Measurements from ENCODE around the gene MUL1. TPM values are rescaled to one million over a fixed set of nuclear protein-coding genes. Genes with fewer than 3 reads are reported as not detected.
A peak's percentile ranks its signal among the peaks of the same experiment; 100 is the strongest.

Gene MUL1
- total RNA-seq, 1 donor, result 23.7 TPM

DNA sequence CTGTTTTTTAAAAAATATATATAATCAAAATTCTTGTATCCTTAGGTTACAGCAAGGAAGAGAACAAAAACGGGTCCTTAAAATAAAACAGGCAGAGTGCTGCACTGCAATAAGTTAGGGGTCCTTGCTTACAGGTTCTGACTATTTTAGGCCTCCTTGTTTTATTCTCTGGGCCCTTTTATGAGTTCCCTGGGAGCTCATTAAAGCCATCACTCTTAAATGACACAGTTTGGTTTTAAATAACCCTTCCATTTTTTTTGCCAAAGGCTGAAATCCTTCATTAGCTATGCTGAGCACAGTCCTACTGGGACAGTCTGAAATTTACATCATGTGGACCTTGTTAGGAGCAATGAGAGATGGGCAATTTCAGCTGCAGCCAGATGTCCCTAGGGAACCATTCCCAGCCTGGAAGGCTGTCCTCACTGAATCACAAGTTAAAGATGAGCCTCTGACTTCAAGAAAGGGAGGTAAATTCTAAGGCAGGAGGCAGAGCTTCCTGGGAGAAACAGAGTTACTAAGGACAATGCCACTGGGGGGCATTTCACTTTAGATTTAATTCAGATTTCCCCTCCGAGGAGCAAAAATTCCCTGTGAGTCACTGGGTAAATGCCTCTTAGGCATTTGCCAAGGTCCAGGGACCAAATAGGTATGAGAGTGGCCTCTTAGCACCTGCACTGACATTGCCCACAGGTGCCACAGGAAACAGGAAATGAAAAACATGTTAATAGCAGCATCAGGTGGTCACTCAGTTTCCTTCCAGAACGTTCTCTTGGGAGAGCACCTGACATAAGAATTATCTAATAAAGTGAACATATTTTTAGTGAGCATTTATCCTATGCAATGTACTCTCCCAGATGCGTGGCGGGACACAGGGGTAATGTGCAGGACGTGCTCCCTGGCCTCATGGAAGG lies 3.8 kb upstream of the MUL1 start:
- no peak overlapping the region for H3K4me3 ChIP-seq (ENCODE audit: low read depth, low read length)
- DNase-seq (ENCODE audit: low read depth), result no peak
- no peak for TF ChIP-seq CTCF (IDR thresholded peaks at IDR 0.05; ENCODE audit: insufficient read depth, low read length)

- no peak for DNase-seq (ENCODE audit: low read depth)
- no peak for TF ChIP-seq CTCF (IDR thresholded peaks at IDR 0.05; ENCODE audit: insufficient read depth, low read length)
Measured at GRCh38 chr1:20508411-20508771, 440 bp upstream of the MUL1 start.

DNA sequence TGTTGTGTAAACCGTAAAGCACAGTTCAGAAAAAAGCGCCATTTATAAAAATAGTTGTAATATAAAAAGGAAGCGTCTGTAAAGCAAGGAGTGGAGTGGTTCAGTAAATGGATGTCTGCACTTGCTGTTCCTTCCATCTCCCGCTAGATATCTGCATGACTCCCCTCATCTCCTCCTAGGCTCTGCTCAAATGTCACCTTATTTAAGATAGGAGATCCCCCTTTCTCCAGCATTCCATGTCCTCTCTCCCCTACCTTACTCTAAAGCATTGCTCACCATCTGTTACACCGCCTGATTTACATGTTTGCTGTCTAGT lies 745 bp downstream of the MUL1 start:
- no peak for DNase-seq (ENCODE audit: low read depth)
- peak overlapping the region; percentile 94 for H3K4me3 ChIP-seq (ENCODE audit: low read depth, low read length)
- no peak for TF ChIP-seq CTCF (IDR thresholded peaks at IDR 0.05; ENCODE audit: insufficient read depth, low read length)

More at GRCh38 chr1:20508411-20508771, 440 bp upstream of the MUL1 start:
- H3K4me3 ChIP-seq (ENCODE audit: low read depth, low read length), result peak overlapping the region; percentile 94

DNA sequence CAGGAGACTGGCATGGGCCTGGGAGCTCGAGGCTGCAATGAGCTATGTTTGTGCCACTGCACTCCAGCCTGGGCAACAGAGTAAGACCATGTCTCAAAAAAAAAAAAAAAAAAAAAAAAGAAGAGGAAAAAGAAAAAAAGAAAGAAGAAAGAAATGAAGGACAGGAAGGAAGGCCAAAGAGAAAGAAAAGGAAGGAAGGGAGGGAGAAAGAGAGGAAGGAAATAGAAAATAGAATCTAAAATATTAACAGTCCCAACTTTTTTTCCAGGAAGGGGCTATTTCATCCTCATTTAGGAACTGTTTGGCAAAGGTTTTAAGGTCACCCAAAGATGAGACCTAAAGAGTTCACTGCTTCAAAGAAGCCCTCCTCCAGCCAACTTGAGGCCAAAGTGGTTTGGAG lies 2.5 kb downstream of the MUL1 start:
- no peak overlapping the region for H3K4me3 ChIP-seq (ENCODE audit: low read depth, low read length)
- DNase-seq (ENCODE audit: low read depth), result no peak
- no peak for TF ChIP-seq CTCF (IDR thresholded peaks at IDR 0.05; ENCODE audit: insufficient read depth, low read length)

DNA sequence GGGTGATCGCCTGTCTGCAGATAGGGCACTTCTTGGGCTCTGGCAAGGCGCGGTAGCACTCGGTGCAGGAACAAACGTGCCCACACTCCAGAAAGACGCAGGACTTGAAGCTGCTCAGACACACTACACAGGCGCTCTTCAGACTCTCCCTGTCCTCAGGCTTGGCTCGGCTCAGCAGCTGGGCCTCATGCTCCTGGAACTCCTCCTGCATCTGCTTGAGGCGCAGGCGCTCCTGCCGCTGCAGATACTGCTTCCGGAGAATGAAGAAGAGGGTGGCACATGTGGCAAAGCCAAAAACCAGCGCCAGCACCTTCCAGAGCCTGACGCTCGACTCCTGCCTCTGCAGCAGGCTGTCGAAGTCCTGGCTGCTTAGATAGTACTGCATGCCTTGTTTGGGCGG lies 7.2 kb downstream of the MUL1 start:
- no peak overlapping the region for H3K4me3 ChIP-seq (ENCODE audit: low read depth, low read length)
- no peak for TF ChIP-seq CTCF (IDR thresholded peaks at IDR 0.05; ENCODE audit: insufficient read depth, low read length)
- no peak for DNase-seq (ENCODE audit: low read depth)

DNA sequence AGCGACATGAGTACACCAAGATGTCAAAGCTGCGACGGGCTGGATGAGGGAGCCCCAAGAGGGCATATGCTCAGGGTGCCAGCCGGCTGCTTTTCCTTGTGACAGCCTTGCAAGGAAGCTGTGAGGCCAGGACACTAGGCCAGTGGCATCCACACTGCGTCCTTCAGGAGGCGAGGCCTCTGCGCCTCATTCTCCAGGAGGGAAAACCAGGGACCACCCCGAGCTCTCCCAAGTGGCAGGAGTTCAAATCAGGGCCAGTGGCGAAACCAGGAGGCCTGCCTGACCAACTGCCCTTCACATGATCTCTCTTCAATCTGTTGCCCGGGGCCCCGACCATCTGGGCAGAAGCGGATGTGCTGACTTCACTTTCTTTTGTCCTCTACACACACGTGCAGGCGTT lies 8.2 kb downstream of the MUL1 start:
- DNase-seq (ENCODE audit: low read depth), result no peak
- no peak for TF ChIP-seq CTCF (IDR thresholded peaks at IDR 0.05; ENCODE audit: insufficient read depth, low read length)
- no peak overlapping the region for H3K4me3 ChIP-seq (ENCODE audit: low read depth, low read length)

DNA sequence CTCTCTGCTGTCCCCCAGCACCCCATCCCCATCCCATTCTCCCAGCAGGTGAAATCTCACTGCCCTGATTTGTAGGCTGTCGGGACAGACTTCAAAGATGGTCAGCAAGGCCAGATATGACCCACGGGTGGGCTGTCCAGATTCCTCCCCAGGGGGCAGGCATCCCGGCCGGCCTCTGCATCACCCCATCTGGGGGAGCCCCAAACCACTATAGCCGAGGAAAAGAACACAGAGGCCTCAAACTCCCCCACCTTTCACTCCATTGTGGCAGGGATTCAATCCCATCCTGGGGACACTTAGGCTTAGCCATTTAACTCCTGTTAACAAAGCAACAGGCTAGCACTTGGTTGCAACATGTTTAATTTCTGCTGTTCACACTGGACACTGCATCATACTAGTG lies 8.8 kb downstream of the MUL1 start:
- H3K4me3 ChIP-seq (ENCODE audit: low read depth, low read length), result no peak overlapping the region
- no peak for TF ChIP-seq CTCF (IDR thresholded peaks at IDR 0.05; ENCODE audit: insufficient read depth, low read length)
- no peak for DNase-seq (ENCODE audit: low read depth)
